ENCODE results near the gene DHTKD1.
A peak's percentile ranks its signal among the peaks of the same experiment; 100 is the strongest.

Gene DHTKD1, protein sequence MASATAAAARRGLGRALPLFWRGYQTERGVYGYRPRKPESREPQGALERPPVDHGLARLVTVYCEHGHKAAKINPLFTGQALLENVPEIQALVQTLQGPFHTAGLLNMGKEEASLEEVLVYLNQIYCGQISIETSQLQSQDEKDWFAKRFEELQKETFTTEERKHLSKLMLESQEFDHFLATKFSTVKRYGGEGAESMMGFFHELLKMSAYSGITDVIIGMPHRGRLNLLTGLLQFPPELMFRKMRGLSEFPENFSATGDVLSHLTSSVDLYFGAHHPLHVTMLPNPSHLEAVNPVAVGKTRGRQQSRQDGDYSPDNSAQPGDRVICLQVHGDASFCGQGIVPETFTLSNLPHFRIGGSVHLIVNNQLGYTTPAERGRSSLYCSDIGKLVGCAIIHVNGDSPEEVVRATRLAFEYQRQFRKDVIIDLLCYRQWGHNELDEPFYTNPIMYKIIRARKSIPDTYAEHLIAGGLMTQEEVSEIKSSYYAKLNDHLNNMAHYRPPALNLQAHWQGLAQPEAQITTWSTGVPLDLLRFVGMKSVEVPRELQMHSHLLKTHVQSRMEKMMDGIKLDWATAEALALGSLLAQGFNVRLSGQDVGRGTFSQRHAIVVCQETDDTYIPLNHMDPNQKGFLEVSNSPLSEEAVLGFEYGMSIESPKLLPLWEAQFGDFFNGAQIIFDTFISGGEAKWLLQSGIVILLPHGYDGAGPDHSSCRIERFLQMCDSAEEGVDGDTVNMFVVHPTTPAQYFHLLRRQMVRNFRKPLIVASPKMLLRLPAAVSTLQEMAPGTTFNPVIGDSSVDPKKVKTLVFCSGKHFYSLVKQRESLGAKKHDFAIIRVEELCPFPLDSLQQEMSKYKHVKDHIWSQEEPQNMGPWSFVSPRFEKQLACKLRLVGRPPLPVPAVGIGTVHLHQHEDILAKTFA

GRCh38 chr10:12068449-12069269 lies at the start of gene DHTKD1:
Gene DHTKD1, plus strand, starts transcription at chr10:12068954. Its CDS starts 80 bp downstream, at chr10:12069034.
- peak; percentile 49 for DNase-seq (ENCODE audit: low read depth)

GRCh38 chr10:12019283-12019971 lies 49.3 kb upstream of the DHTKD1 start:
- no peak for DNase-seq (ENCODE audit: low read depth)

DNA sequence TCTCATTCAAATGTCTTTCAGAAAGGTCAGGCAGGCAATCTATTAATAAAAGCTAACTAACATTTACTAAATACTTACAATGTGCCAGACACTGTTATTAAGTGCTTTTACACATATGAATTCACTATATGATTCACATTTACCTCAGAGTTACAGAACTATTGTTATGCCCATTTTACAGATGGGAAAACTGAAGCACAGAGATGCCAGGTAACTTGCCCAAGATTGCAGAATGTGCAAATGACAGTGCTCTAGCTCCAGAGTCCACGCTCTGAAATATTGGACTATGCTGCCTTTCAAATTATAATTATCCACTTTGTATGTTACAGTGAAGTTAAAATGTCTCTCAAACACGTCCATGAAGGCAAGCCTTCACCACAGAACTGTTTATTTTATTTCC lies 48.2 kb upstream of the DHTKD1 start:
- DNase-seq (ENCODE audit: low read depth), result no peak

DNA sequence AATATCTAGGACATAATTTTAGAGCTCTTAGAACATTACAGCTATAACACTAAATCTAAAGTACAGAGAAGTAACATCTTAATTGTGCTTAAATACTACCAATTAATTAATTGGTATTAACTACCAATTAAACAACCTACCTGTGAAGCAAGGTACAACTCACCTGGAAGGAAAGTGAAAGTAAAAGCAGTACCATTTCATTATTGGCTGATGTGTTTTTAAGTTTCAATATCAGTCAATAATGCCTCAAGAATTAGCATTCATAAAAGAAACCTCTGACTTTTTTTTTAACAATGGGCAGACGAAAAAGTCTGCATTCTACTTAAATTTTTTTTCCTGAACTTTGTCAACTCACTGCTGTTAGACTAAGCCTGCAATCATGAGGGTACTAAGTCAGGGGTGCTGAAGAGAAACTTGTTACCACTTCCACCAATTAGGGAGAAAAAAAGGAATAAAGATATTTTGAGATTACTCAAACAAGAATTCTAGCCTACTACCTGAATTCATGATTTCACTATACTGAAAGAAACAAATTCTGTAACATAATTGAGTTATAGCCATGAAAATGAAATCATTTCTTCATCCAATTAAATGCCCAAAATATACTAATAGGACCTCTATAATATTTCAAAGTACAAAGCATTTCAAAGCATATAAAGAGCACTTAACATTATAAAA lies 46.0 kb upstream of the DHTKD1 start:
- DNase-seq (ENCODE audit: low read depth), result no peak

DNA sequence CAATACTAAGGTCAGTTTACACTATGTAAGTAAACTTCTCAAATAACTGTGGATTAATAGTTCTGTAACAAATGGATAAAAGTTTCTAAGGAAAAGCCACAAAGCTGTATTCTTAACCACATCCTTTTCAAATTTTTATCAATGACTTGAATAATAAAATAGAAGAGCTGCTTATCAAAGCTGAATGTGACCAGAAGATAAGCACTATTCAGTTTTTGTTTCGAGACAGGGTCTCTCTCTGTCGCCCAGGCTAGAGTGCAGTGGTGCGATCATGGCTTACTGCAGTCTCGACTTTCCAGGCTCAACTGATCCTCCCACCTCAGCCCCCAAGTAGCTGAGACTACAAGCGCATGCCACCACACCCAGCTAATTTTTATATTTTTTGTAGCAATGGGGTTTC lies 43.2 kb upstream of the DHTKD1 start:
- DNase-seq (ENCODE audit: low read depth), result no peak

- no peak for DNase-seq (ENCODE audit: low read depth)
Measured at GRCh38 chr10:12027539-12027938, 41.2 kb upstream of the DHTKD1 start.

- DNase-seq (ENCODE audit: low read depth), result no peak
Measured at GRCh38 chr10:12031404-12031803, 37.4 kb upstream of the DHTKD1 start.

DNA sequence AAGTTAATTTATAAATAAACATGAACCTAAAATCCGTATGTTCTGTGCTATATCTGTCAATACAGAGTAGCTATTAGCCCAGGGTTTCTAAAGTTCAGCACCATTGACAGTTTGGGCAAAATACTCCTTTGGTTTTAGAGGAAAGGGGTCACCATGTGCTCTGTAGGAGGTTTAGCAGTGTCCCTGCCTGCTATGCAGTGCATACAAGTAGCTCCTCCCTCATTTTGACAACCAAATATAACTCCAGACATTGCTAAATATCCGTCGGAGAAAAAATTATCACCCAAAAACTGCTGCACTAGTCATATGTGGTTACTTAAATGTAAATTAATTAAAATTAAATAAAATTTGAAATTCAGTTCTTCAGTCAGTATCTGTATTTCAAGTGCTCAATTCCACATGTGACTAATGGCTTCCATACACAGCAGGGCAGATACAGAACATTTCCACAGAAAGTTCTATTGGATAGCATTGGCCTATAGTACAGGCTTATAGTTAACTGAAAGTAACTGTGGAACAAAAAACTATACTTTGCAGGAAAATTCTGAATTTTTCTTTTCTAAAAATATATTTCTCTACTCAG lies 32.6 kb upstream of the DHTKD1 start:
- no peak for DNase-seq (ENCODE audit: low read depth)

DNA sequence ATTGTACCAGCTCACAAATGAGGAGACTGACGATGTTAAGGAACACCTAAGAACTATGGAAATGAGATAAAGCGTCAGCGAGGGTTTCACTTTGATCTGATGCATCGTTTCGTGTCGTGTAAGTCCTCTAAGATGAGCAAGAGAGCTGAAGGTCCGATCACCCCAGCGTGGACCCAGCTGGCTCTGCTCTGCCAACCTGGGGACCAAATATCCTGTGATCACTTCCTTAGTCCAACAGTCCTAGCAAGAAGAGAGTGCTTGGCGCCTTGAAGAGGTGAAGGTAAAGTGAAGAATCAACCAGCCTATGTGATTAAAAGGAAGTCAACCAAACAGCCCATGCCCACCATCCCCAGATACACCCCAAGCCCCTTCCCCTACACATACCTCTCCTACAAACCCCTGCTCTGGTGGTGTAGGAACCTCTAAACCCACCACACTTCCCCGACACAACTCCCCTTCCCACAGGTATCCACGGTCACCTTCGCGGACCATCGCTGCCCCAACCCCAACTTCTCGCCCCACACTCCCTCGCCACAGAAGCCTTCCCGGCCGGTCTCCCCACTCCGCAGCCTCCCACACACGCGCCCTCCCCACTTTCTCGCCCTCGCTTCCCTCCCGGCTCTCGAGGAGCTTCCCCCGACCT lies 26.9 kb upstream of the DHTKD1 start:
- no peak for DNase-seq (ENCODE audit: low read depth)

DNA sequence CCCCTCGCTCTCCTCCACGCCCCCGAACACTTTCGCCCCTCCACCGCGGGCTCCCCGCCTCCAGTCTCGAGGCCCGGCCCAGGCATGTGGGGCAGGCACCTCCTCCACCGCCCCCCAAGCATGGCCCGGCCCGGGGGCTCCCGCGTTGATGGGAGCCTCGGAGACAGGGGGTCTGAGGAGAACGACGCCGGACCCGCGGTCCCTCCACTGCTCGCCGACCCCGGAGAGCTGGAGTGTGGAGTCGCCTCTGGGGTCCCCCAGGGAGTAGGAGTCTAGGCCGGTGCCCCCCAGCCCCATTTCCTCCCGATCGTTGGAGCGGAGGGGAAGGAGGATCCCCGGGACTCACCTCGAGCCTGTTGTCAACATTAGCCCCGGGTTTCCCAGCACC lies 26.4 kb upstream of the DHTKD1 start:
- no peak for DNase-seq (ENCODE audit: low read depth)

GRCh38 chr10:12042797-12043651 lies 25.7 kb upstream of the DHTKD1 start, which contains the start of gene UPF2:
Gene UPF2, minus strand, starts transcription at chr10:12042809. Its CDS starts 7,386 bp downstream, at chr10:12035423.
- DNase-seq (ENCODE audit: low read depth), result peak; percentile 72

- DNase-seq (ENCODE audit: low read depth), result no peak
Measured at GRCh38 chr10:12045596-12045995, 23.2 kb upstream of the DHTKD1 start.

GRCh38 chr10:12048547-12048946 lies 20.2 kb upstream of the DHTKD1 start:
- DNase-seq (ENCODE audit: low read depth), result no peak

DNA sequence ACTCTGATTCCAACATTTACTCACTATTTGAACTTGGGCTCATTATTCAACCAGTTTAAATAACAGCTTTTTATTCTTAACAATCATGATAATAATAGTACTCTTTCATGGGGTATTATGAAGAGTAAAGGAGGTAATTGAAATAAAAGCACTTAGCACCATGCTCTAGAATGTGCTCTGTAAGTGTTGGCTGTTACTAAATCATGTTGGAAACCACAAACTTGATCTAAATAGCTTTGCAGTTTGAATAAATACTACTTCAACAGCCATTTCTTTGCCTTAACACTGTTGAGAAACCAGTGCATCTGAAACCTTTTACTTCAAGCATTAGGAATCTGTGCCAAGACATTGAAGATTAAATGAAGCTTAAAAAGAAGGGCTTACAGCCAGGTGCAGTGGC lies 18.2 kb upstream of the DHTKD1 start:
- no peak for DNase-seq (ENCODE audit: low read depth)

DNA sequence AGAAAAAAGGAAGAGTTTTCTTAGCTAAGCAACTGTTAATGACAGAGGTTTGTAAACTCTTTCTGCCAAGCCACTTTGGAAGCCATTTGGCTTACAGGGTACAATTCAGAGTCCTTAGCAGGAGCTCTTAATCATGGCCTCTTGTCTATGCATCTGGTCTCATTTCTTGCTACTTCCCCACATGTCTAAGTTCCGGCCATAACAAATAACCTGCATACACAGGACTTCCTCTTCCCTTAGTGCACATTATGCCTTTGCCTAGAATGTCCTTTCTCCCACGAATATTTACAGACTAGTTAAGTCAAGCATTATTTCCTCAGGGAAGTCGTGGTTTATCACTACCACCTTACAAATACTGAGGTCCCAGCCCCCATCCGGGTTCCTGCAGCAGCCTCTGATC lies 17.5 kb upstream of the DHTKD1 start:
- DNase-seq (ENCODE audit: low read depth), result no peak

- DNase-seq (ENCODE audit: low read depth), result no peak
Measured at GRCh38 chr10:12055732-12056131, 13.0 kb upstream of the DHTKD1 start.

- no peak for DNase-seq (ENCODE audit: low read depth)
Measured at GRCh38 chr10:12056748-12057147, 12.0 kb upstream of the DHTKD1 start.

DNA sequence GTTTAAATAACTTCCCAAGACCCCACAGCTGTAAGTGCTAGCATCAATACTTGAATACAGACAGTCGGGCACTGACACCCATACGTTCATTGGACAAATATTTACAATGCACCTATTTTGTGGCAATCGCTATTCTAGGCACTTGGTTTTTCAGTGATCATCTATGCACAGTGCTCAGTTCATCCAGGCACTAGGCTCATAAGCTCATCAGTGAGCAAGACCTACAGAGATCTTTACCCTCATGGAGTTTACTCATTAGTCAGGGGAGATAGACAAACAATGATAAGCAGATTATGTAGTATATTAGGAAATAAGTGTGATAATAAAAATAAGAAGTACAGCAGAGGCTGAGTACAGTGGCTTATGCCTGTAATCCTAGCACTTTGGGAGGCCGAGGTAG lies 7.6 kb upstream of the DHTKD1 start:
- DNase-seq (ENCODE audit: low read depth), result no peak
